Hepatocyte (in vitro differentiated cells): ENCODE data around the gene PIGT. TPM values are rescaled to one million over a fixed set of nuclear protein-coding genes. Genes with fewer than 3 reads are reported as not detected.

ENCODE experiments used
- DNase-seq: peaks from one replicate; pipeline ENCODE4 v3.0.0-alpha.2; 2016; ENCODE audit warnings: low spot score
- H2AFZ ChIP-seq: fragments of 200-600 bp; sonication (generic); 2 replicates; pipeline ENCODE4 v1.6.0; 2016; ENCODE audit warnings: antibody characterized with exemption, mild to moderate bottlenecking
- H3K27ac ChIP-seq: fragments of 200-600 bp; sonication (generic); 2 replicates; pipeline ENCODE4 v1.5.1; 2016; ENCODE audit warnings: mild to moderate bottlenecking
- H3K27me3 ChIP-seq: fragments of 200-600 bp; sonication (generic); 2 replicates; pipeline ENCODE4 v1.6.1; 2016
- H3K36me3 ChIP-seq: fragments of 200-600 bp; sonication (generic); replicated peaks from 2 replicates; pipeline ENCODE4 v1.5.1; 2016; ENCODE audit warnings: low read depth; ENCODE audit not compliant: insufficient read depth
- H3K4me1 ChIP-seq: fragments of 200-600 bp; sonication (generic); 2 replicates; pipeline ENCODE4 v1.5.1; 2016; ENCODE audit warnings: mild to moderate bottlenecking, moderate library complexity; ENCODE audit not compliant: insufficient read depth
- H3K4me2 ChIP-seq: fragments of 200-600 bp; sonication (generic); 2 replicates; pipeline ENCODE4 v1.6.0; 2016
- H3K4me3 ChIP-seq: fragments of 200-600 bp; sonication (generic); 2 replicates; pipeline ENCODE4 v1.5.1; 2016; ENCODE audit warnings: mild to moderate bottlenecking
- H3K79me2 ChIP-seq: fragments of 200-600 bp; sonication (generic); 2 replicates; pipeline ENCODE4 v1.6.0; 2017; ENCODE audit warnings: mild to moderate bottlenecking
- H3K9me2 ChIP-seq: fragments of 200-600 bp; sonication (generic); replicated peaks from 2 replicates; pipeline ENCODE4 v1.6.0; 2017; ENCODE audit warnings: mild to moderate bottlenecking; ENCODE audit not compliant: insufficient read depth
- H3K9me3 ChIP-seq: fragments of 200-600 bp; sonication (generic); 2 replicates; pipeline ENCODE4 v1.5.1; 2016; ENCODE audit warnings: low read depth, mild to moderate bottlenecking
- H4K20me1 ChIP-seq: fragments of 200-600 bp; sonication (generic); 2 replicates; pipeline ENCODE4 v1.6.0; 2016; ENCODE audit warnings: mild to moderate bottlenecking; ENCODE audit not compliant: insufficient read depth, poor library complexity, severe bottlenecking
- CTCF ChIP-seq: fragments of 200-600 bp; sonication (generic); IDR thresholded peaks from 2 replicates; pipeline ENCODE4 v1.5.1; 2016; ENCODE audit warnings: antibody characterized with exemption, mild to moderate bottlenecking; ENCODE audit not compliant: poor library complexity
- EZH2 ChIP-seq: fragments of 200-600 bp; sonication (generic); IDR thresholded peaks from 2 replicates; pipeline ENCODE4 v1.6.1; 2016; ENCODE audit warnings: antibody characterized with exemption, mild to moderate bottlenecking, borderline replicate concordance
- EZH2phosphoT487 ChIP-seq: fragments of 200-600 bp; sonication (generic); IDR thresholded peaks from one replicate; pipeline ENCODE4 v1.6.1; 2018; ENCODE audit warnings: antibody characterized with exemption, mild to moderate bottlenecking, low read depth, moderate library complexity; ENCODE audit not compliant: unreplicated experiment, severe bottlenecking
- WGBS: methylation state at CpG from one replicate; pipeline ENCODE4 v1.1.6; 2016; ENCODE audit warnings: low lambda C conversion rate; ENCODE audit errors: missing lambda C conversion rate; 5-methylcytosine and 5-hydroxymethylcytosine counted together
- polyA plus RNA-seq: library from polyadenylated mRNA; unstranded; fragments of >200 nt; fragmentation: Nextera tagmentation; extraction: Ambion mirVana; gene quantifications from 2 replicates; pipeline ENCODE4 v1.2.1, GENCODE V29; 2016
- total RNA-seq: library from RNA; depleted of rRNA; stranded (reverse); fragments of >200 nt; gene quantifications from 2 replicates; pipeline ENCODE4 v1.2.3, GENCODE V29; 2014

PIGT gene
- total RNA-seq (67.1 TPM in 2 replicates), polyA plus RNA-seq (163 and 168 TPM in 2 replicates)

- Histone ChIP-seq H3K4me2 (peak within 1 kb of the TSS; percentile 82), H3K9me3 (no peaks in the 10 kb centered on the region), H3K36me3 (no peaks in the 10 kb centered on the region), H3K9me2 (no peaks in the 10 kb centered on the region), H3K4me1 (peaks cover 12% of the 10 kb centered on the region), H3K79me2 (peaks cover 21% of the 10 kb centered on the region), H2AFZ (peak within 1 kb of the TSS; percentile 90), H4K20me1 (no peaks in the 10 kb centered on the region), H3K4me3 (peak within 1 kb of the TSS; percentile 72), H3K27me3 (no peaks in the 10 kb centered on the region), H3K27ac (peak within 1 kb of the TSS; percentile 75)
- peak; percentile 90 for DNase-seq
- TF ChIP-seq CTCF (no peak), EZH2 (no peak), EZH2phosphoT487 (no peak)
- 1% methylated on average over 51 of the region's 52 CpGs for WGBS
These were observed at the start of gene PIGT for GRCh38 chr20:45415822-45416637. PIGT (plus strand) TSS chr20:45416141; CDS start chr20:45416157, 16 bp downstream.

DNA sequence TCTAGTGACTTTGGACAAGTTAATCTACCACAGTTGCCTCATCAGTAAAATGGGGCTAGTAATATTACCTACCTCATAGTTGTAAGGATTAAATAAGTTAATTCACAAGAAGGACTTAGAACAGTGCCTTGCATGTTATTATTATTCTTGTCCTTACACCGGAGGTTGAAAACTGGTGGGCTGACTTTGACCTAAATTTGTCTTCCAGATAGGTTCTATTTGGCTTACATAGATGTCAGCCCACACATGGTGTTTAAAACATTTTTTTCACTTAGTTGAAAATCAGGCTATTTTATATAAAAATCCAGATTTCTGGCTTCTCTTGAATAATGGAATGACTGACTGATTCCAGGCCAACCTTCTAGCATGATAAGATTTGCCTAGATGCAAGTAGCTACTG is 49.7 kb upstream of the PIGT start:
- H3K36me3 ChIP-seq, result no peaks in the 10 kb centered on the region
- H3K9me2 ChIP-seq, result no peaks in the 10 kb centered on the region
- no peak for TF ChIP-seq CTCF
- TF ChIP-seq EZH2phosphoT487, result no peak
- TF ChIP-seq EZH2, result no peak
- WGBS, result 87% methylated on average over 1 of the region's 1 CpG
- H3K79me2 ChIP-seq, result peaks cover 25% of the 10 kb centered on the region
- no peaks in the 10 kb centered on the region for H4K20me1 ChIP-seq
- H2AFZ ChIP-seq, result no peak overlapping the region
- no peaks in the 10 kb centered on the region for H3K9me3 ChIP-seq
- no peak overlapping the region for H3K4me3 ChIP-seq
- DNase-seq, result no peak
- no peak overlapping the region for H3K27ac ChIP-seq
- peaks cover 11% of the 10 kb centered on the region for H3K4me1 ChIP-seq
- no peak overlapping the region for H3K4me2 ChIP-seq
- H3K27me3 ChIP-seq, result no peaks in the 10 kb centered on the region

DNA sequence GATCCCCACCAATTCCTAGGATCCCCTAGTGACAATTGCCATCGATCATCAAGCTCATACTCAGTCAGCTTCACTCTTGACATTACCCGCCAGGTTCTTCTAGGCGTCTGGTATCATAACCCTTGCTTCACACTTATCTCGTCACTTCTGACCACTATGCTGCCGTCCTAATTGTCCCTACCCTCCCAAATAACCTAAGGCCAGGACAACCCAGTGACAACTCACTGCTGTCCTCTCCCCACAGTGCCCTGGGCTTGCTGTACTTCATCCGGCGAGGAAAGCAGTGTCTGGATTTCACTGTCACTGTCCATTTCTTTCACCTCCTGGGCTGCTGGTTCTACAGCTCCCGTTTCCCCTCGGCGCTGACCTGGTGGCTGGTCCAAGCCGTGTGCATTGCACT is 49.3 kb upstream of the PIGT start:
- Histone ChIP-seq H3K27me3 (no peaks in the 10 kb centered on the region), H3K36me3 (no peaks in the 10 kb centered on the region), H3K4me1 (peaks cover 11% of the 10 kb centered on the region), H3K4me2 (no peak overlapping the region), H3K27ac (no peak overlapping the region), H2AFZ (no peak overlapping the region), H3K79me2 (peaks cover 25% of the 10 kb centered on the region), H3K9me2 (no peaks in the 10 kb centered on the region), H3K9me3 (no peaks in the 10 kb centered on the region), H3K4me3 (no peak overlapping the region), H4K20me1 (no peaks in the 10 kb centered on the region)
- no peak for DNase-seq
- WGBS, result 90% methylated on average over 11 of the region's 11 CpGs
- no peak for TF ChIP-seq EZH2
- no peak for TF ChIP-seq EZH2phosphoT487
- no peak for TF ChIP-seq CTCF
